Measurements from ENCODE around the gene BNC2.

BNC2 gene

DNA sequence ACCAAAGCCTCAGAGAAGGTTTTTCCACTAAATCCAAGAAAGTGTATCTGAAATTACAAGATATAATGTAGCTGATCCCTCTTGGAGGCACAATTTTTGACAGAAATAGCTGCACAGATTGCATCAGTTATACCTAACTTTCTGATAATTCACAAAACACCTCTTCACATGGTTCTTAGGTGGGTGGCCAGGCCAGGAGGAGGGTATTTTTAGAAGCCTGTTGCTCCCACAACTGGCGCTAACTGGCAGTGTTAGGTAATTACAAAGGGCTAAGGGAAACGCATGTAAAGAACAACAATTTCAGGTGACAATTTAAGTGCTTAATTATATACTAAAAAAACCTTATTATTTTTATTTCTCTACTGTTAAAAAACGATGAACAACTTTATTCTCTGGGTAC lies 247.9 kb downstream of the BNC2 start:
- DNase-seq, result no peak

DNA sequence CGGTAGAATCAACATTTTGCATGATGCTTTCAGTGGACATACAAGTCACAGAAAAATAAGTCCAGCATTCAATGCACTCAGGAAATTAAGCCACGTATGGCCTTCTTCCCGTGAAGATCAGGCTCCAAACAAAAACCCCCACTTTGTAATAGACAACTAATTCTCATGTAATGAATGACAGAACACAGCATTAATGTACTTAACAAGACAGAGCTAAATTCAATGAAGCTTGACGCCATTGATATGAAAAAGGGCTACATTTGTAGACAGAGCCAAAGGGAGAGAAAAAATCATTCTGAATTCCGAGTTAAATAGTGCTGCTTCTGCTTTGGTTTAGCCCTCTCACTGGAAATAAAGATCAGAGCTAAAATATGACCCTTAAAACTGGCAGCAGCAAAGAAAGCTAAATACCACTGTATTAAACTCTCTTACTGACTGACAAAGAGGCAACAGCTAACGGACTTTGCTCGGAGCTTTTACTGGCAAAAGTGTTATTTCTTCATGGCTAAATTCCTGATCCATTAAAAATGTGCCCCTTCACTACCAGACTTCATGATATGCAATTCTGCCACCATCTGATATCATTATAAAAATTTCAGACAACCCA lies 250.5 kb downstream of the BNC2 start:
- DNase-seq, result no peak

DNA sequence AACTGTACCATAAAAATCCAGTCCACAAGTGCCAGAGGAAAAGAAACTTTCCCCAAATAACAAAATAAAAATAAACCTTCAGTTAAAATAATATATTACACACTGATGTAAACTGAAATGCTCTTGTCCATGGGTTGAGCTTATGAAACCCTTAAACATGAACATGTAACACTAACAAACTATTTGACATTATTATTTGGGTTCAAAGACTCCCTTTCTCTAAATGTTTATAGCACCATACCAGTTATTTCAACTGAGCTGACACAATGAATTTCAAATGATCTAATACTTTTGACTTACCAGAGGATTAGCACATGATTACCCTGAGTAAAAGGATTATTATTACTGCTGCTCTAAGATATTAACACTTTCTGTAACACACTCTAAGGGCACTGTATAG lies 251.1 kb downstream of the BNC2 start:
- DNase-seq, result no peak

DNA sequence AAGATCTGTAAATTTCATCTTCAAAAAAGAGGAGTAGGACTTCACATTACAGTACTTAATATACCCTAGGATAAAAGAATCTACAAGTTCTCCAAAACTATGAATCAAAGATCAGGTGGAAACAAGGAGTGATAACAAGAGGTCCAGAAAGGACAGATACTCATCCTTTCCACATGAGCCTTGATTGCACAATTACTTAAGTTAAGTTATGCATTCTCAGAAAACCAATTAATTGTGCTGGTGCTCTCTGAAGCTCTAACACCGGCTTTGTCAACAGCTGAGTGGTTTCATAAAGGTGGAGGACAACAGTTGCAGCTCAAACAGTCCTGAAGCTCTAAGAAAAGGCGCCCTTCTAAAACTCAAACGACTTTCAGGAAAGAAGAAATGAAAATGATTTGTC lies 251.9 kb downstream of the BNC2 start:
- no peak for DNase-seq

DNA sequence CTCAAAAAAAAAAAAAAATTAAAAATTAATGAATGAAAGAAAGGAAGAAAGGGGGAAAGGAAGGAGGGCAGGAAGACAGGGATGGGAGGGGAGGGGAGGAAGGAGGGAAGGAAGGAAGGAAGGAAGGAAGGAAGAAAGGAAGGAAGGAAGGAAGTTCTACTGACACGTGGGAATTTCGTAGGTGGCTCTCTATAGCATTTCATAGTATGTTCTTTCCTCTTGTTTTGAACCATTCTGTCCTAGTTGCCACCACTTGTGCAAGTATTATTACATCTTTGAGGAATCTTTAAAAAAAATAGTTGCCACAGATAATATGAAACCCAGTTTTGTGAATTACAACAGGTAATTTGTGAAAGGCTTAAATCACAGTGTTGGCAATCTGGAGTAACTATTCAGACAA lies 253.8 kb downstream of the BNC2 start:
- no peak for DNase-seq

DNA sequence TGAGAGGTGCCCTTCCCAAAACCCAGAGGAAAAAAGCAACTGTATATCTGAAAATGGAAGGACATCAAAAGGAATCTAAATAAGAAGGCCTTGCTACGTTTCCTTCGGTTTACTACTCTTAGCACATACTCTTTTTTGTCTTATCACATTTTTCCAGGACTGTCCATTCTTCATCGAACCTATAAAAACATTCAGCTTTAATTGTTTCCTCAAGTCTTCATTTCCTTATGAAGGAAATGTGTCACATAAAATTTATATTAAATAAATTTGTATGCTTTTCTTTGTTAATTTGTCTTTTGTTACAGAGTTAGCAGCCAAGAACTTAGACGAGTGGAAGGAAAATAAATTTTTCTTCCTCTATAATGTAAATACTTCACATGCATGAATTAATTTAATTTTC lies 255.0 kb downstream of the BNC2 start:
- no peak for DNase-seq

DNA sequence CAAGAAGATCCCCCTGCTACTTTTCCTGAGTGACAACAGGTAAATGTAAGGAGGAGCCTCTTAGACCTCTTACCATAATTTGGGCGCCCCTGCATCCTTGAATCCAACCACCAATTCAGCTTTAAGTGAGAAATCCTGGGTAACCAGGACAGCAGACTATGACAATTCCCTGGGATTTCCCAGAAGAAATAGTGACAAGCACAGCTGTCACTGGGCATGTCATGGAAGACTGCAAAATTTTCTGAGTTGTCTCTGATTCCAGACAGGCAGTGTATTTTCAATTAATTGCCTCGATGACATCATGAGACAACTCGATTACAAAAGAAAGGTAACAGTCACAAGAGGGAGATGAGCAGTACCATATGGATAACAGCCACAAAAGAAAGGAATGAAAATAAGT lies 256.9 kb downstream of the BNC2 start:
- DNase-seq, result no peak

DNA sequence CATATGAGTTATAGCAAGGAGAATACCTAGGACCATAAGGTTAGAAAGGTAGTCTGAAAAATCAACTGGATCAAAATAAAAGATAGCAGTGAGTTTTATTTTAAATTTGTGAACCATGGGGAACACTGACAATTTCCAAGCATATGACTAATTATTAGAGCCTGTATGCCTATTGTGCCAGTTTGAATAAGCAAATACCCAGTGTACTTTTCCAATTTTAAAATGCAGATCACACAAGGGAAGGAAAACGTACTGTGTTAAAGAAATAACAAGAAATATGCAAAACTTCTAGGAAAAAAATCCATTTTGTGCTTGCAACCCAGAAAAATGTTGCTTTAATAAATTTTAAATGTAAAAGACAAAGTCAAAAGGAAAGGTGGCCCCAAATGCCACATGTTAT lies 257.4 kb downstream of the BNC2 start:
- no peak for DNase-seq

DNA sequence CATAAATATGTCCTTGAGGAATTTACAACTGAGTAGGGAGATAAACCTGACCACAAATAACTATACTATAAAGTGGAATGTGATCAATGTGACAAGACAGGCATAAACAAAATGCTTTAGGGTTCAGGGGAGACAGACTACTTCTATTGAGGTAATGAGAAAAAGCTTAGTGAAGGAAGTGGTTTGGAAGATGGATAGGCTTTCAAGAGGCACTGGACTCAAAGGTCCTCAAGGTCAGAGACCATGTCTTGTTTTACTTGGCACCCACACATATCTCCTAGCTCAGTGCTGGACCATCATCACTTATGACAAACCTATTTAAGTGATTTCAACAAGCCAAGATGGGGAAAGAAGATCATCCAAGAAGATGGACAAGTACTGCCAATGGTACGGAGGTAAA lies 257.8 kb downstream of the BNC2 start:
- DNase-seq, result no peak

DNA sequence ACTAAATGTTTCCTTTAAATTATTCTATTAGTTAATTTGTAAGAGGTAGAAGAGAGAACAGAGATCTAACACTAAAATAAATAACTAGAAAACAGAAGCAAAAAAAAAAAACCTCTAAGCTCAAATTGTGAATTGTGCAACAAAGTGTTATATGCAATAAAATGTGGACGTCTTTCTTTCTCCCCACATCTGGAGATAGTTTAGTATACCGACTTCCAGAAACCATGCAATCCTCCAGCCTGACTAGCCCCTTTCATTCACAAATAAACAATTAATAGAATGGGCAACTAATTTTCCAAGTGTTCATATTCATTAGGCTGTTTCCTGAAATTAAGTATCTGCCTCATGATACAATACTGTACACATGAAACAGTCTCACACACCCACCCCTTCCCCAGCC lies 258.5 kb downstream of the BNC2 start:
- no peak for DNase-seq

DNA sequence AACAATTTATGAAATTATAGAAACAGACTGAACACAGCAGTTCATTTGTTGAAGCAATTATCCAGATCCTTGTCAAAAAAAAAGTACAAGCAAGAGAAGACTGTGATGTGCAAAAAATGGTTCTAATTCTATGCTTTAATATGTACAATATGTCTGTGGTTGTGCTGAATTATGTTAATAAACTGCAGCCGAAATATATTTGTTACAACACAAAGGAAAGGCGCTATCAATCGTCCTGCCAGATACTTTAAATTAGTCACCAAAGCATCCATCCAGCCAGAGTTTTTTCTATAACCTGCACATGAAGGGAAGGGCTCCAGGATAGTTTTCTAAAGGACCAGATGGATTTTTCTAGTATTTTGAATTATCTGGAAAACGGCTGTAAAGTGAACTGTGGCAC lies 259.5 kb downstream of the BNC2 start:
- DNase-seq, result no peak

DNA sequence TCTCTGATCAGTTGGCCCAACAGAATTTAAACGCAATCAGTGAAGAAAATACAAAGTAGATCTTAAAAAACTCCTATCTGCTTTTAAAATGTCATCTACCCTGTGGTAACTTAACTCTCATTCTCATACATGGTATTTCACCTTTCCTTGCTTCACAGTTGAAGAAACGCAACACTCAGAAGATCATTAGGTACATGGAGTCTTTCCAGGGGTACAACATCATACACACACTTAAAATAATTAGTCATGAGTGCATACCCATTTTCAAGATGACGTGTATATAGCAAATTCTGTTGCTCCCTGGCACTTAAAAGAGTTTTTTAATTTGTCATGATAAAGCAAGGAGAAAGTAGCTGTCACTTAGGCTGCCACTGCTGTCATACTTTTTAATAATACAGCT lies 259.9 kb downstream of the BNC2 start:
- no peak for DNase-seq

DNA sequence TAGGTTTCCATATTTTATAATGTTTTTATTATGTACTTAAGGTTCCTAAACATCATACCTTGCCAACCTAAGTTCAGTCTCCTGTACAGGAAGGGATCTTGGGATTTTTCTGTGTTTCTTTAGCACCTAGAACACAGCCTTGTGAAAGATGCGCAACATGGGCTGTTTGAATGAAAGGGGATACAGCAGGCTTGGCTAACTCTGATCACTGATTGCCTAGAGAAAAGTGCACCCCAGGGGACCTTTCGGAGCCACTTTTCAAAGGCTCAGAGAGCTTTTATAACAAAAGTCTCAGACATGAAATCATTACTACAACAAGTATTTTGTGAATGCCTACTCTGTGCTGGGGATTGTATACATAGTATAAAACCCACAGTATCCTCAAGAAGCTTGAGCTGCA lies 261.6 kb downstream of the BNC2 start:
- DNase-seq, result no peak

DNA sequence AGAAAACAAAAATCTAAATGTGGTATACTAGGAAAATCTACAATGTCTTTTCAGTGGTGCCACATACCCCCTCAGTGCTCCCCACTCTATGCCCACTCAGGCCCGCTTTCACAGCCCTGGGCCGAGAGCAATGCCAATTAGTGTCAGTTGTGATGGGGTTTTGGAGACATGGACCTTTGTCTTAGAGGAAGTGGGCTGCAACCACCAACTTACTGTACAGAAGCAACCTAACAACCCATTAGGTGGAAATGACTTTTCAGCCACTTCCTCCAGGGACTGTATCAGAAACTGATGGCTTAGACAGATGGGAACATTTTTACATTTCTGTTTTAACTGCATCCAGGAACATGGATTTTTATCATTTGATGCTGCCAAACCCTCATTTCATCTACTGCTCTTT lies 268.0 kb downstream of the BNC2 start:
- DNase-seq, result no peak

DNA sequence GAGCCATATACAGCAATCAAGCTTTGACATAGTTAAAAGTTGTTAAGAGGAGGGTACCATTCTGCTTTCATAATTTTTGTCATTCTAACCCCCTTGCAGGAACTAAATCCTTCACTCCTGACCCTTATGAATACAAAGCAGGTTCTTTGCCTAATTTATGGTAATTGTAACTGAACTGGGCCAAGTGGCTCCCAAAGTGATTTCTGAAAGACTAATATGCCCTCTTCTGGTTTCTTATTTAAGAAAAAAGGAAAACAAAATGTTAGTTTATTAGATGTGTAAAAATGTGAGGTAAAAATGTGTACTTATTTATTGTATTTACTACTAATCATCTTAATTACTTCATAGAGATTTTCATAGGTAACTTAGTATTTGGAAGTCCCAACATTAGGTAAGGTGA lies 268.5 kb downstream of the BNC2 start:
- DNase-seq, result no peak

DNA sequence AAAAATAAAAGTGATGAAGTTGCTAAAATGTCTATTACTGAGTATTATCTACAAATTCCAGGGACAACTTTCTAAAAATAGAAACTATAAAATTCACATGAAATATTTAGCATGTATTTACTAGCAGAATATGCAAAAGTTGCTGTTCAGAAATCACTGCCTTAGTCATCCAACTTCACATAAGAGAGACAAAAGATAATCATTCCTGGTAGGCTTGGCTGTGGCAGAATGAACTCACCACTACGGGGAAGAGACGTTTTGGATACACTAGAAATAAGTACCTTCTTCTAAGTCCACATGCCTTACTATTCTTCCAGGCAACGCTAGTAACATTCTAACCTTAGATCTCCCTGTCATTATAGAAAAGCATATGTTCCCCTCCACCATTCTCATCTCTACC lies 272.2 kb downstream of the BNC2 start:
- DNase-seq, result no peak

DNA sequence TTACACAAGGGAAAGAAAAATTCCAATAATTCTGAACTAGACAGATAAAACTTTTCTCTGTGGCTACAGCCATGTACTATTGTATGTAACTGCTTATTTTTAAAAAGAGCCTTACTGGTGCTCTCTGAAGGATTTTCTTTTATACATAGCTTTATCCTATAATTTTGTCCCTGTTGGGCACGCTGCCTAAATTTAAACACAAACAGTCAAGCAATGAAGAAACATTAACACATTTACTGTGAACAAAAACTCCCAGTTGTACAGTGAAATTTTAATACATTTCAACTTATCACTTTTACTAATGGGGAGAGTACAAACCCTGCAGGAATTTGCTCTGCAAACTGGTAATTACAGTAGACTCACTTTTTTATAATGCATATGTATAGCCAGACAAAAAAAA lies 273.3 kb downstream of the BNC2 start:
- no peak for DNase-seq

DNA sequence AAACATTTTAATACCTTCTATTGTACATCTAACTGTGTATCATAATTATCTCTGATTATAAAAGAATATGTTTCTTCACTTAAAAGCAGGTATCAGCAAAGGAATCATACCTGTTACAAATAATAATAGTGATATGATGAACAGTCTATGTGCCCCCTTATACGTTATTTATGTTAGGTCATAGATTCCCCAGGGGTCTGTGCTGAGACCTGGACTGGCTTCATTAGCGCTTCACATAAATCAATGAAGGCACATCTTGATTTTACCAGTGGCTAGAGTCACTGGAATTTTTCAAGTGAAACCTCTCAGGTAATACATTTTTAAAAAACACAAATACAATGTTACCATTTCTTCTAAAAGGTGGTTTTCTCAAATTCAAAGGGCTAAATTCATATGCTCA lies 275.2 kb downstream of the BNC2 start:
- no peak for DNase-seq

DNA sequence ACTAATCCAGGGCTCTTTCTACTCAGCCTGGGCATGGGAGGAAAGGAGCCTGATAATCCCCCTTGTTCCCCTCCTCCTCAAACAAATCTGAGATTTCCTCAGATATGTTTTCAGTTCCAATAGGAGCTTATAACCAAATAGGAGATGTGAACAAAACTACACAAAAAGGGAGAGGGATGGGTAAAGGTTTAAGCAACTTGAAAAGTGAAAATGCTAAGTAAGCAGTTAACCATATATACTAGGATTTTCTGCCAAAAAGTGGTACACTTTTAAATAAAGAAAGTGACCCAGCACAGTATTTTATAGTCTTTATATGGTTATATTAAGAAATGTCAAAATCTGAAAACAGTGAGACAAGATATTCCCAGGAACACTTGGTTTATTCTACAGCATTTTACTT lies 275.7 kb downstream of the BNC2 start:
- DNase-seq, result no peak

DNA sequence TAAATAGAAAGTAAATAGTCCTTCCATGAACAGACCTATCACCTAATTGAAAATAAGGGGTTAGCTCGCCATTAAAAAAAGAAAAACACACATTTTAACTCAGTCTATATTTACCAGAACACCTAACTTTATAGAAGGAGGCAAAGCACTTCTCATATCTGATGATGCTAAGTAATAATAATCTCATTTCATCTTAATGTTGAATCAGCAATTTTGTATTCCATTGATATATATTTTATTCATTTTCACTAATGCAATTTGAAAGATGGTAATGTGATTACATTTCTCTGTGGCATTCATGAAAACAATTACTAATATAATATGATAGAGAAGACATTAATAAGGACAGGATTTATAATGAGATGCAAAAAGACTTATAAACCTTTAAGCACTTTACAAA lies 276.7 kb downstream of the BNC2 start:
- DNase-seq, result no peak

DNA sequence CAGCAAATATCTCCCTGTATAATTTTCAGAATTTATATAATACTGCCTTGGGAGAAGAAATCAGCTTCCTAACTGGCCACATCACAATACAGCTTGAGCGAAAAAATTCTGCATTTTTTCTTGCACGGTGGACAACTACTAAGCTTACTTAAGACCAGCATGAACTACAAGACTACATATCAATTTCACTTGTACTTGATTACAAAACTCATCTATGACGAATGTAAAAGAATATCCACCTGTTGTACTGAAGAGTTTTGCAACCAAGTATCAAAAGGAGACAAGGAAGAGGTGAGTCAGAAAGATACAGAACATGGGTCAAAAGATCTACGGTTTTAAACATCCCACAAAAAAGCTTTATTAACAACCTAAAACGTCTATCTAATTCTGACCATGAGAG lies 279.4 kb downstream of the BNC2 start:
- DNase-seq, result no peak

DNA sequence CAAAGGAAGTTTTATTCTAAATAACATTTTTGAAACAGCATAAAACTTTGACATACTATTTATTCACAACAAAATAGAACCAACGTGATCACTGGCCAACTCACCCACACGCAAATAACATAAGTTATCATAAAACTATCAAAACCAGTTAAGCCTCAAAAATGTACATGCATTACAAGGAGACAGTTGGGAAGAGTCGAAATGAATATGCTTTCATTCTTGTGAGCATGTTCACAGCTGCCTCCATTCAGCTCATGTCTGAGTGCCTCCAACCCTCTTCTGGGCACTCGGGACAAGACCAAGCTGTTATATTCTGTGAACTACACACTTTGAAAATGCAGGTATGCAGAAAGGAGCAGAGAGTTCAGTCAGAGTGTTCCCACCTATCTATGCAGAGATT lies 284.9 kb downstream of the BNC2 start:
- DNase-seq, result no peak

DNA sequence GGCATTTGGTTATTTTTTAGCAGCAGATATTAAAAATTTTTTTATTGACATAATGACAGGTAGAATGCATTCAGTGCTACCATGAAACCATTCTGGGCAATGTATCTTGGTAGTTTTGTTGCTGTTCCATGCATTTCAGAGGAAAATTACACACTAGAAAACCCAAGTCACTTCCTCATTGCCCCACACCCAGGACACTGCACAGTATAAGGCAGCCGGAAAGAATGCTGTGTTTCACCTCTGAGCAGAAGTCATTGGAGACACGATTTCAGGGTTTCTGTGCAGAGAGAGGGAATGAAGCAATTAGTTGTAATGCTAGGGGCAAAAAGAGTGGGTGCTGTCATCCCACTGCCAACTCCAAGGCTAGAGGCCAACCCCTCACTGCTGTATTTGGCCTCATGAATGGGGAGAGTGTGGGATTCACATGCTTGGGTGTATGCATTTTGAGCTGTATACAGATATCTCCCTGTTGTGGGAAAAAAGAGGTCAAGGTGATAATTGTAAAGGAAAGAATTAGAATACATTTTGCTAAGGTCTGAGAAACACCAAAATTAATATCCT lies 290.5 kb downstream of the BNC2 start:
- no peak for DNase-seq

DNA sequence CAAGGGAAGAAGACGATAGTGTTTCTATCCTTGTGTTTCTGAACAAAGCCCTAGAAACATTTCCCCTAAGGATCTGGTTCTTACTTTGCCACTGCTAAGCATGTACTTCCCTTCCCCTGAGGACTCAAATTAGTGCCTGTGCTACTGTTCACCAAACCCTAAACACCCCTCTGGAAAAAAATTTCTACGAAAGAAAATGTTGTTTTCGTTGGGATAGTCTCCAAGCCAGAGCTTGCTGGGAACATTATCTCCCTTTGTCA lies 294.6 kb downstream of the BNC2 start:
- DNase-seq, result no peak

DNA sequence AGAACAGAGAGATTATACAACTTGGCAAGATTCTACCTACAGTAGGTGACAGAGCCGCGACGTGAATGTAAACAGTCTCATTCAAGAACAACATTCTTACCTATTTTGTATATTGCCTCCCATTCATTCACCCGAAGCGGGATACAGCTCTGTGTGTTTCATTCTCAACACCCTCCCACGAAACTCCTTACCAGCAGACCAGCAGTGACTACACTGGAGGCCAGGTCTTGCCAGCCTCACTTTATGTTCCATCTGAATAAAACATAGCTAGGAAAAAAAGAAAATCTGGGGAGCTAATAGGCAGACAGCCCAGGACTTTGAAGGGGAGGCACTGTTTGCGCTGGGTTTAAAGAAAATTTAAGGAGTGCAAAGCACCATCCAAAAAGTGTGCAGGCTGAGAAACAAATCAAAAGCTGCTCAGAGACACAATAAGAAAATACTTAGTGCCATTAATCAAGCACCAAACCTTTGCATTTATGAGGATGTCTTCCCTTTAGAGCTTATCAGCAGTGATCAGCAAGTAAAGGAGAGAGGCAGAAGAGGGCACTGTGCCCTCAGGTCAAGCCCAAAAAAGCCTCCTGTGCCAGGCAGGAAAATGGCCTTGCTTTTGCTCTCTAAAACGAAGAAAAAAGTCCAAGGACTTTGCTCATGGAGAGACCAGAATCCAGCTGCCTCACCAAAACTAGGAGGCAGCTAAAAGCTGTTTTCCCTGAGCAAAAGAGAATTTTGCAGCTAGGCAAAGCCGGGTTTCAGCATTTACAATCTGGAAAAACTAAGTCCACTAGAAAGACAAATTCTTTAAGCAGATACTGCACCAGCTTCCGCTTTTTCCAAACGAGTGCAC lies 295.1 kb downstream of the BNC2 start:
- no peak for DNase-seq
